GM10248 (cell line): ENCODE measurements around the gene MCF2L.

Experiments
- CTCF ChIA-PET: fragments of 300-600 bp; sonication (Branson Sonifier 250); formaldehyde crosslinking; extraction: SDS; loops from one replicate; lab custom pipeline; 2021; ENCODE audit warnings: antibody characterized with exemption; lab: Yijun Ruan, JAX
- POLR2A ChIA-PET: fragments of 350-650 bp; sonication (Branson Sonifier 250); formaldehyde crosslinking; extraction: SDS; loops from one replicate; lab custom pipeline; 2020; ENCODE audit warnings: antibody characterized with exemption; lab: Yijun Ruan, JAX
- DNase-seq: peaks from one replicate; pipeline ENCODE4 v3.0.0; 2012; ENCODE audit errors: extremely low spot score
- CTCF ChIP-seq: IDR thresholded peaks from 2 replicates; pipeline ENCODE4 v1.5.1; 2012; ENCODE audit warnings: mild to moderate bottlenecking, low read depth; ENCODE audit errors: extremely low read depth, missing control alignments, control extremely low read depth

Gene MCF2L

DNA sequence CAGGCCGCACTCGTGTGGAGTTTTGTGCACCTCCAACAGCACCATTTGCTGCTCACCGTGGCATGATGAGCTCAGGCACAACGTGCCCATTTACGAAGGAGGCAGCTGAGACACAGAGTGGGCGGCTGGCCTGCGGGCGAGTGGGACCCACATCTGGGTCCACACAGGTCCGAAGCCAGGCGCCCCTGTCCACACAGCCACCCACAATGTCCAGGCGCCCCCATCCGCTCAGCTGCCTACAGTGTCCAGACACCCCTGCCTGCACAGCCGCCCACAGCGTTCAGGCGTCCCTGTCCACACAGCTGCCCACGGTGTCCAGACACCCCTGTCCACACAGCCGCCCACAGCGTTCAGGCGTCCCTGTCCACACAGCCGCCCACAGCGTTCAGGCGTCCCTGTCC is 94.1 kb downstream of the MCF2L start:
- DNase-seq = no peak
- ChIA-PET CTCF (no interaction called here), POLR2A (no interaction called here)
- TF ChIP-seq CTCF = no peak

- ChIA-PET CTCF (no interaction called here), POLR2A (no interaction called here)
- no peak for DNase-seq
- no peak for TF ChIP-seq CTCF
Observed at GRCh38 chr13:113064000-113064533, 95.1 kb downstream of the MCF2L start.

GRCh38 chr13:113064534-113065405 is 95.8 kb downstream of the MCF2L start:
- CTCF ChIA-PET = no interaction called here
- TF ChIP-seq CTCF = no peak
- DNase-seq = no peak
- POLR2A ChIA-PET = no interaction called here

GRCh38 chr13:113065406-113066141 is 96.6 kb downstream of the MCF2L start:
- POLR2A ChIA-PET = no interaction called here
- TF ChIP-seq CTCF = no peak
- DNase-seq = no peak
- CTCF ChIA-PET = no interaction called here

DNA sequence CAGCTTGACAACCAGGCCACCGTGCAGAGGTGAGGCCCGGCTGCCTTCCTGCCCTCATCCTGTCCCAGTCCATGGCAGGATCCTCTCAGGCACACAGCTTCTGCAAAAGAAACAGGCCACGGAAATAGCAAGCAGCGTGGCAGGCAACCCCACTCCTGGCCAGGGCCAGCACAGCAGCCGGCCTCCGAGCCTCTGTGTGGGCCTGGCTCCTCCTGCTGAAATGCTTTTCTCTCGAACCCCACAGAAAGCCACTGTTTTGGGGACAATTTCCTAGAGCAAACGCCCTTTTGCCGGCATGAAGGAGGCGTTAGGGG is 97.1 kb downstream of the MCF2L start:
- no peak for DNase-seq
- no peak for TF ChIP-seq CTCF
- ChIA-PET POLR2A (no interaction called here), CTCF (no interaction called here)

GRCh38 chr13:113066746-113067145 is 97.7 kb downstream of the MCF2L start:
- no peak for TF ChIP-seq CTCF
- ChIA-PET CTCF (no interaction called here), POLR2A (no interaction called here)
- no peak for DNase-seq
